Pulmonary artery endothelial cell (primary cell): Measurements from ENCODE around the gene KDF1. TPM values are rescaled to one million over a fixed set of nuclear protein-coding genes. Genes with fewer than 3 reads are reported as not detected.
A peak's percentile ranks its signal among the peaks of the same experiment; 100 is the strongest.
"Not testable (repeated sequence)": the region's sequence is repeated elsewhere in the genome, so short reads cannot be mapped to it uniquely, and the experiment has no call there.

Source experiments
- DNase-seq: peaks from one replicate; pipeline ENCODE4 v3.0.0-alpha.2; 2011; ENCODE audit warnings: low read depth, low spot score
- total RNA-seq: library from RNA; depleted of rRNA; stranded (reverse); fragments of >200 nt; gene quantifications from 2 replicates; pipeline ENCODE4 v1.2.3, GENCODE V29; 2014

KDF1 gene
- total RNA-seq, 1 donor from 2014 or later = not detected

GRCh38 chr1:26994020-26994786, 33.9 kb upstream of the KDF1 start:
- no peak for DNase-seq

GRCh38 chr1:26993237-26994019, 33.2 kb upstream of the KDF1 start, which contains the start of gene TRNP1:
Gene TRNP1 (plus strand): TSS chr1:26993692. CDS start chr1:26993787, 95 bp downstream.
- no peak for DNase-seq

- DNase-seq = no peak
Measured at GRCh38 chr1:26991310-26992116, 31.2 kb upstream of the KDF1 start.

- not testable (repeated sequence) for DNase-seq
Measured at GRCh38 chr1:26989403-26990109, 29.3 kb upstream of the KDF1 start.

GRCh38 chr1:26986658-26987057, 26.4 kb upstream of the KDF1 start:
- DNase-seq = no peak

- no peak for DNase-seq
Measured at GRCh38 chr1:26984291-26984690, 24.0 kb upstream of the KDF1 start.

GRCh38 chr1:26983863-26984262, 23.6 kb upstream of the KDF1 start:
- DNase-seq = no peak

GRCh38 chr1:26981146-26981846, 21.0 kb upstream of the KDF1 start:
- no peak for DNase-seq

- DNase-seq = no peak
Measured at GRCh38 chr1:26978901-26979300, 18.6 kb upstream of the KDF1 start.

- no peak for DNase-seq
Measured at GRCh38 chr1:26976621-26977510, 16.6 kb upstream of the KDF1 start.

GRCh38 chr1:26972821-26973220, 12.6 kb upstream of the KDF1 start:
- DNase-seq = no peak

GRCh38 chr1:26972390-26972789, 12.1 kb upstream of the KDF1 start:
- no peak for DNase-seq

GRCh38 chr1:26971590-26971989, 11.3 kb upstream of the KDF1 start:
- no peak for DNase-seq

GRCh38 chr1:26970810-26971209, 10.5 kb upstream of the KDF1 start:
- DNase-seq = no peak

GRCh38 chr1:26965628-26966027, 5.4 kb upstream of the KDF1 start:
- no peak for DNase-seq

- no peak for DNase-seq
Measured at GRCh38 chr1:26965213-26965612, 4.9 kb upstream of the KDF1 start.

- peak; percentile 56 for DNase-seq
Measured at GRCh38 chr1:26961826-26962225, 1.6 kb upstream of the KDF1 start.

- DNase-seq = no peak
Measured at GRCh38 chr1:26960625-26960966, 328 bp upstream of the KDF1 start.

GRCh38 chr1:26959270-26959669, 998 bp downstream of the KDF1 start:
- DNase-seq = no peak

GRCh38 chr1:26957306-26957705, 3.0 kb downstream of the KDF1 start:
- DNase-seq = no peak
